B cell (primary cell): ENCODE data around the gene VWA3B. TPM values are rescaled to one million over a fixed set of nuclear protein-coding genes. Genes with fewer than 3 reads are reported as not detected.

ENCODE experiments used
- ATAC-seq: fragments of 200-7000 bp; cut with Tn5 transposase; one replicate; pipeline ENCODE4 v1.10.0; 2021; ENCODE audit warnings: low read depth, mild to moderate bottlenecking, moderate number of reproducible peaks, moderate library complexity
- CTCF ChIA-PET: fragments of 350-600 bp; sonication (Branson Sonifier 250); formaldehyde crosslinking; loops from one replicate; lab custom pipeline; 2021; ENCODE audit warnings: antibody characterized with exemption, inconsistent platforms; lab: Charles Lee
- POLR2A ChIA-PET: fragments of 350-600 bp; sonication (Branson Sonifier 250); formaldehyde crosslinking; loops from one replicate; lab custom pipeline; 2021; ENCODE audit warnings: antibody characterized with exemption; lab: Charles Lee
- DNase-seq: peaks from one replicate; pipeline ENCODE4 v3.0.0; 2013
- H2AFZ ChIP-seq: 2 replicates; pipeline ENCODE4 v1.6.1; 2012; ENCODE audit warnings: mild to moderate bottlenecking, low read depth, low read length; ENCODE audit not compliant: insufficient read depth, poor library complexity, severe bottlenecking
- H3K27ac ChIP-seq, 2 donors: 1 replicate in 1 of 2; 2 replicates in 1 of 2; pipeline ENCODE4 v1.5.1; 2012 to 2013; ENCODE audit warnings: low read length in 2 of 2, mild to moderate bottlenecking in 2 of 2, moderate library complexity in 1 of 2
- H3K27me3 ChIP-seq, 4 experiments: fragments of 200-600 bp in 1 of 4; sonication (generic) in 1 of 4; replicated peaks in 1 of 4; 1 replicate in 2 of 4; 2 replicates in 2 of 4; pipeline versions ENCODE4 v1.6.1 to v1.7.0; 2013 to 2016; ENCODE audit warnings: low read length in 3 of 4, mild to moderate bottlenecking in 2 of 4, mixed read lengths in 1 of 4, moderate library complexity in 1 of 4; ENCODE audit not compliant: insufficient read depth in 4 of 4, control insufficient read depth in 3 of 4; ENCODE audit errors: control extremely low read depth in 1 of 4
- H3K36me3 ChIP-seq, 2 experiments: replicated peaks in 1 of 2; 1 replicate in 1 of 2; 2 replicates in 1 of 2; pipeline versions ENCODE4 v1.6.1 to v1.7.1; 2013; ENCODE audit warnings: low read length in 1 of 2; ENCODE audit not compliant: insufficient read depth in 2 of 2, control insufficient read depth in 1 of 2; ENCODE audit errors: control extremely low read depth in 1 of 2, extremely low read depth in 1 of 2
- H3K4me1 ChIP-seq, 2 donors: fragments of 200-600 bp in 1 of 2; sonication (generic) in 1 of 2; 1 replicate in 1 of 2; 2 replicates in 1 of 2; pipeline versions ENCODE4 v1.5.1 to v1.6.1; 2013 to 2017; ENCODE audit warnings: low read length in 2 of 2; ENCODE audit not compliant: control insufficient read depth in 2 of 2, insufficient read depth in 2 of 2
- H3K4me2 ChIP-seq: replicated peaks from 2 replicates; pipeline ENCODE3; 2012; ENCODE audit warnings: mild to moderate bottlenecking, low read depth, low read length; ENCODE audit not compliant: poor library complexity, severe bottlenecking
- H3K4me3 ChIP-seq, 5 experiments: fragments of 200-600 bp in 1 of 5; sonication (generic) in 1 of 5; 1 replicate in 3 of 5; 2 replicates in 2 of 5; pipeline versions ENCODE4 v1.5.1 to v1.7.0; 2011 to 2016; ENCODE audit warnings: low read length in 4 of 5, mild to moderate bottlenecking in 4 of 5, low read depth in 2 of 5, control low read depth in 1 of 5, moderate library complexity in 1 of 5; ENCODE audit not compliant: insufficient read depth in 1 of 5; ENCODE audit errors: control extremely low read depth in 1 of 5, extremely low read depth in 1 of 5
- H3K79me2 ChIP-seq: fragments of 200-600 bp; sonication (generic); one replicate; pipeline ENCODE4 v1.6.0; 2016; ENCODE audit warnings: low read length; ENCODE audit not compliant: control insufficient read depth, insufficient read depth
- H3K9ac ChIP-seq: fragments of 200-600 bp; sonication (generic); 2 replicates; pipeline ENCODE4 v1.6.1; 2017; ENCODE audit warnings: mild to moderate bottlenecking, low read length, moderate library complexity
- H3K9me3 ChIP-seq, 3 donors: one replicate each; pipeline versions ENCODE4 v1.6.1 to v1.7.1; 2013; ENCODE audit warnings: low read length in 2 of 3; ENCODE audit not compliant: control insufficient read depth in 2 of 3, insufficient read depth in 1 of 3; ENCODE audit errors: control extremely low read depth in 1 of 3
- H4K20me1 ChIP-seq: 2 replicates; pipeline ENCODE4 v1.6.0; 2012; ENCODE audit warnings: mild to moderate bottlenecking, low read length; ENCODE audit not compliant: insufficient read depth, control insufficient read depth, poor library complexity, severe bottlenecking
- H3K27ac Mint-ChIP-seq: one replicate; pipeline ENCODE4 v1.8.0; 2021; ENCODE audit warnings: mixed read lengths
- H3K27me3 Mint-ChIP-seq: one replicate; pipeline ENCODE4 v1.8.0; 2021; ENCODE audit warnings: mixed read lengths
- H3K4me1 Mint-ChIP-seq: one replicate; pipeline ENCODE4 v1.8.0; 2021; ENCODE audit warnings: mixed read lengths
- H3K4me3 Mint-ChIP-seq: one replicate; pipeline ENCODE4 v1.8.0; 2021; ENCODE audit warnings: mixed read lengths
- H3K9me3 Mint-ChIP-seq: one replicate; pipeline ENCODE4 v1.8.0; 2022; ENCODE audit warnings: mixed read lengths; ENCODE audit not compliant: insufficient read depth
- CTCF ChIP-seq: fragments of 200-600 bp; IDR thresholded peaks from one replicate; pipeline ENCODE4 v1.8.0; 2022; ENCODE audit warnings: antibody characterized with exemption, mild to moderate bottlenecking
- EZH2 ChIP-seq: IDR thresholded peaks from 2 replicates; pipeline ENCODE4 v1.6.1; 2012; ENCODE audit warnings: borderline replicate concordance, low read depth, mild to moderate bottlenecking, moderate library complexity, low read length; ENCODE audit not compliant: insufficient read depth, poor library complexity, severe bottlenecking
- WGBS: methylation state at CpG from one replicate; pipeline ENCODE4 v1.1.5; 2013; ENCODE audit warnings: missing lambda C conversion rate; ENCODE audit not compliant: insufficient coverage; 5-methylcytosine and 5-hydroxymethylcytosine counted together
- intact Hi-C: fragments of 100-400 bp; cut with micrococcal nuclease; formaldehyde crosslinking; loops from one replicate; pipeline ENCODE4 v1.10.0; 2022
- polyA plus RNA-seq: library from polyadenylated mRNA; depleted of rRNA; stranded (reverse); fragments of >200 nt; gene quantifications from 2 replicates; pipeline ENCODE4 v1.2.3, GENCODE V29; 2012
- total RNA-seq, 2 donors: library from RNA; stranded (reverse); fragments of 120-200 nt in 1 of 2; gene quantifications; 1 replicate in 1 of 2; 2 replicates in 1 of 2; pipeline versions ENCODE4 v1.2.3 to v1.2.4, GENCODE V29; 2013 to 2022

Gene VWA3B
- total and polyA plus RNA-seq, 2 donors (not counting 1 experiment from before 2014, with no cell fraction given): not detected

- no peak overlapping the region for H3K9ac ChIP-seq
- 67% methylated on average over 11 of the region's 12 CpGs for WGBS
- peak; percentile 43 for ATAC-seq
Measured at GRCh38 chr2:98039085-98039756, 47.7 kb upstream of the VWA3B start.

GRCh38 chr2:98040331-98040939, 46.5 kb upstream of the VWA3B start:
- Mint-ChIP-seq H3K27me3 (no peaks in the 10 kb centered on the region), H3K4me3 (no peak overlapping the region), H3K9me3 (peaks cover 13% of the 10 kb centered on the region), H3K4me1 (peaks cover 21% of the 10 kb centered on the region), H3K27ac (peak overlapping the region; percentile 15)
- Histone ChIP-seq H2AFZ (no peak overlapping the region), H3K9ac (no peak overlapping the region), H3K4me2 (peak overlapping the region; percentile 46), H4K20me1 (peaks cover 6% of the 10 kb centered on the region), H3K4me3 (no peak overlapping the region), H3K79me2 (no peaks in the 10 kb centered on the region), H3K27me3 (no peaks in the 10 kb centered on the region), H3K36me3 (no peaks in the 10 kb centered on the region), H3K27ac (no peak overlapping the region), H3K4me1 (peaks cover 16 to 21% of the 10 kb centered on the region in 2 donors), H3K9me3 (peaks cover 6 to 17% (median 7%) of the 10 kb centered on the region in 3 donors)
- ChIA-PET POLR2A (no interaction called here), CTCF (interaction anchor here (1.4 kb wide), 1 partner anchor 12 kb away, joined by 3 read pairs; no protein-coding TSS in a partner anchor)
- TF ChIP-seq EZH2: no peak
- no peak for TF ChIP-seq CTCF
- DNase-seq (no peak), ATAC-seq (no peak)
- WGBS: 100% methylated on average over 5 of the region's 8 CpGs
- intact Hi-C loops: no loop called here

More at GRCh38 chr2:98039085-98039756, 47.7 kb upstream of the VWA3B start:
- TF ChIP-seq EZH2: no peak
- Histone ChIP-seq H2AFZ (no peak overlapping the region), H3K4me3 (no peak overlapping the region), H3K36me3 (no peaks in the 10 kb centered on the region), H3K4me1 (peaks cover 16 to 21% of the 10 kb centered on the region in 2 donors), H3K79me2 (no peaks in the 10 kb centered on the region), H3K27me3 (no peaks in the 10 kb centered on the region), H3K4me2 (peak overlapping the region; percentile 46), H3K27ac (no peak overlapping the region), H3K9me3 (peaks cover 0 to 12% (median 5%) of the 10 kb centered on the region in 3 donors), H4K20me1 (peaks cover 6% of the 10 kb centered on the region)
- H3K4me1 Mint-ChIP-seq: peaks cover 21% of the 10 kb centered on the region
- H3K27ac Mint-ChIP-seq: peak overlapping the region; percentile 37
- intact Hi-C loops: loop anchor here (1.0 kb wide), 1 partner anchor 12 kb away; no protein-coding TSS in a partner anchor
- ChIA-PET CTCF (interaction anchor here (0.9 to 1.4 kb wide), 2 partner anchors 11 to 44 kb away, joined by 3 read pairs; no protein-coding TSS in a partner anchor), POLR2A (no interaction called here)
- peak; percentile 74 for DNase-seq
- no peaks in the 10 kb centered on the region for H3K27me3 Mint-ChIP-seq
- peak overlapping the region; percentile 49 for H3K4me3 Mint-ChIP-seq
- H3K9me3 Mint-ChIP-seq: peaks cover 6% of the 10 kb centered on the region
